Measurements from ENCODE around the gene MXD3.
"Not testable (repeated sequence)": the region's sequence is repeated elsewhere in the genome, so short reads cannot be mapped to it uniquely, and the experiment has no call there.

MXD3 gene

GRCh38 chr5:177261510-177261909 lies 50.2 kb downstream of the MXD3 start:
- H3K79me2 ChIP-seq (ENCODE audit: insufficient read depth, low read depth), result no peaks in the 10 kb centered on the region
- TF ChIP-seq CTCF (conservative IDR thresholded peaks at IDR 0.05; ENCODE audit: low read depth, low read length), result no peak
- H3K36me3 ChIP-seq (ENCODE audit: insufficient read depth), result no peaks in the 10 kb centered on the region
- no peaks in the 10 kb centered on the region for H3K27me3 ChIP-seq (ENCODE audit: insufficient read depth, low read depth)
- no peak overlapping the region for H2AFZ ChIP-seq (ENCODE audit: low read depth)
- no peak overlapping the region for H3K9ac ChIP-seq
- no peak overlapping the region for H3K4me2 ChIP-seq
- no peak overlapping the region for H3K4me3 ChIP-seq (IDR thresholded peaks at IDR 0.05; ENCODE audit: insufficient read depth, low read depth, low read length)
- no peaks in the 10 kb centered on the region for H4K20me1 ChIP-seq (ENCODE audit: insufficient read depth)
- no peaks in the 10 kb centered on the region for H3K4me1 ChIP-seq (ENCODE audit: low read depth, poor library complexity, severe bottlenecking)
- no peak overlapping the region for H3K27ac ChIP-seq

GRCh38 chr5:177260961-177261360 lies 50.7 kb downstream of the MXD3 start:
- Histone ChIP-seq H3K4me2 (no peak overlapping the region), H3K9ac (no peak overlapping the region), H3K27ac (no peak overlapping the region), H2AFZ (ENCODE audit: low read depth) (no peak overlapping the region), H3K27me3 (ENCODE audit: insufficient read depth, low read depth) (no peaks in the 10 kb centered on the region), H3K4me1 (ENCODE audit: low read depth, poor library complexity, severe bottlenecking) (no peaks in the 10 kb centered on the region), H3K36me3 (ENCODE audit: insufficient read depth) (no peaks in the 10 kb centered on the region), H4K20me1 (ENCODE audit: insufficient read depth) (no peaks in the 10 kb centered on the region), H3K4me3 (IDR thresholded peaks at IDR 0.05; ENCODE audit: insufficient read depth, low read depth, low read length) (no peak overlapping the region), H3K79me2 (ENCODE audit: insufficient read depth, low read depth) (no peaks in the 10 kb centered on the region)
- TF ChIP-seq CTCF (conservative IDR thresholded peaks at IDR 0.05; ENCODE audit: low read depth, low read length), result no peak

GRCh38 chr5:177258711-177259110 lies 53.0 kb downstream of the MXD3 start:
- not testable (repeated sequence) for H3K36me3 ChIP-seq (ENCODE audit: insufficient read depth); H3K27me3 ChIP-seq (ENCODE audit: insufficient read depth, low read depth); H3K4me2 ChIP-seq; H3K9ac ChIP-seq; H2AFZ ChIP-seq (ENCODE audit: low read depth); H3K27ac ChIP-seq; H3K4me1 ChIP-seq (ENCODE audit: low read depth, poor library complexity, severe bottlenecking); H3K79me2 ChIP-seq (ENCODE audit: insufficient read depth, low read depth); H3K4me3 ChIP-seq (IDR thresholded peaks at IDR 0.05; ENCODE audit: insufficient read depth, low read depth, low read length); H4K20me1 ChIP-seq (ENCODE audit: insufficient read depth)

All from KMS-11 (cell line).